Right lobe of liver (tissue), 6 donors: ENCODE measurements around the gene CLEC16A. TPM values are rescaled to one million over a fixed set of nuclear protein-coding genes. Genes with fewer than 3 reads are reported as not detected.

Experiments
- ATAC-seq, 4 donors: fragments of 200-7000 bp; cut with Tn5 transposase; one replicate each; pipeline ENCODE4 v1.9.1; 2020; ENCODE audit warnings: mild to moderate bottlenecking in 4 of 4, moderate library complexity in 4 of 4
- DNase-seq, 3 donors: peaks; one replicate each; pipeline ENCODE4 v3.0.0-alpha.2; 2020
- H3K27ac ChIP-seq, 3 donors: fragments of 200-600 bp; one replicate each; pipeline ENCODE4 v1.8.0; 2022
- H3K27me3 ChIP-seq, 2 donors: fragments of 200-600 bp; one replicate each; pipeline ENCODE4 v1.8.0; 2022
- H3K36me3 ChIP-seq, 4 donors: fragments of 200-600 bp; sonication (generic) in 1 of 4; one replicate each; pipeline versions ENCODE4 v1.5.1 to v1.8.0; 2017 to 2022; ENCODE audit warnings: control low read depth in 1 of 4
- H3K4me1 ChIP-seq, 4 donors: fragments of 200-600 bp; sonication (generic) in 1 of 4; one replicate each; pipeline versions ENCODE4 v1.5.1 to v1.8.0; 2017 to 2022; ENCODE audit warnings: control low read depth in 1 of 4
- H3K4me3 ChIP-seq, 3 donors: fragments of 200-600 bp; one replicate each; pipeline ENCODE4 v1.8.0; 2022
- H3K9me3 ChIP-seq, 4 donors: fragments of 200-600 bp; sonication (generic) in 1 of 4; one replicate each; pipeline versions ENCODE4 v1.5.1 to v1.8.0; 2017 to 2022; ENCODE audit warnings: control low read depth in 1 of 4
- CTCF ChIP-seq, 4 donors: fragments of 200-600 bp in 3 of 4; fragments of 450-650 bp in 1 of 4; IDR thresholded peaks; one replicate each; pipeline versions ENCODE4 v1.5.1 to v1.8.0; 2016 to 2022; ENCODE audit warnings: antibody characterized with exemption in 4 of 4, mild to moderate bottlenecking in 2 of 4
- POLR2A ChIP-seq: fragments of 450-650 bp; IDR thresholded peaks from one replicate; pipeline ENCODE4 v1.6.1; 2017; ENCODE audit warnings: antibody characterized with exemption, mild to moderate bottlenecking
- WGBS: methylation state at CpG from one replicate; pipeline ENCODE4 v1.1.6; 2018; ENCODE audit warnings: low coverage, low lambda C conversion rate; ENCODE audit not compliant: insufficient coverage; ENCODE audit errors: missing lambda C conversion rate; 5-methylcytosine and 5-hydroxymethylcytosine counted together
- intact Hi-C, 2 donors: fragments of 100-400 bp; cut with DNase I; formaldehyde crosslinking; loops; one replicate each; pipeline versions ENCODE4 v1.11.2 to v1.14.1; 2022
- total RNA-seq, 6 experiments: library from RNA; depleted of rRNA in 2 of 6; stranded (reverse); fragments of >200 nt in 2 of 6; fragmentation: NEBNext Ultra II Directional in 3 of 6; extraction: Animal tissue kit (Norgen Biotek cat#: 25700) in 3 of 6; gene quantifications; one replicate each; pipeline versions ENCODE4 v1.1.0 to v1.2.4, GENCODE V29; 2016 to 2023
- donor health status: DM: no; HTN: yes; CAD: no.
- donor health status: DM: no; HTN: no; CAD: no.
- donor health status: DM: no; HTN: no; CAD: no.
- donor health status: DM: no; HTN: yes; CAD: no.
- donor health status: DM: no; HTN: yes; CAD: no.

Gene CLEC16A
- total RNA-seq, 6 experiments from 2014 or later = 15.2 to 25.9 (median 19.8) TPM

GRCh38 chr16:10961231-10961630, 16.9 kb downstream of the CLEC16A start:
- Histone ChIP-seq H3K36me3 (peaks cover 0 to 21% (median 2%) of the 10 kb centered on the region in 4 donors), H3K27me3 (no peaks in the 10 kb centered on the region), H3K4me1 (peaks cover 0 to 18% (median 0%) of the 10 kb centered on the region in 4 donors), H3K27ac (no peak overlapping the region), H3K4me3 (no peak overlapping the region), H3K9me3 (no peaks in the 10 kb centered on the region)
- ATAC-seq (no peak), DNase-seq (no peak)
- TF ChIP-seq CTCF (IDR thresholded peaks at IDR 0.05) = no peak
- TF ChIP-seq POLR2A = no peak
- WGBS = 72% methylated on average over 4 of the region's 7 CpGs
- intact Hi-C loops = no loop called here

GRCh38 chr16:10964039-10964890, 19.9 kb downstream of the CLEC16A start:
- TF ChIP-seq POLR2A (no peak), CTCF (IDR thresholded peaks at IDR 0.05) (peak; percentile 88 to 97 (median 96))
- DNase-seq (peak; percentile 82 to 84 (median 83)), ATAC-seq (peak; percentile 92 to 97 (median 95))
- intact Hi-C loops = no loop called here
- Histone ChIP-seq H3K9me3 (no peaks in the 10 kb centered on the region), H3K27ac (no peak overlapping the region), H3K4me1 (peaks cover 0 to 18% (median 0%) of the 10 kb centered on the region in 4 donors), H3K27me3 (no peaks in the 10 kb centered on the region), H3K36me3 (peaks cover 0 to 10% (median 1%) of the 10 kb centered on the region in 4 donors), H3K4me3 (no peak overlapping the region)
- 22% methylated on average over 11 of the region's 20 CpGs for WGBS

- intact Hi-C loops = no loop called here
- DNase-seq (no peak), ATAC-seq (no peak)
- 70% methylated on average over 8 of the region's 8 CpGs for WGBS
- no peaks in the 10 kb centered on the region for H3K27me3 ChIP-seq
- H3K36me3 ChIP-seq = peaks cover 0 to 10% (median 2%) of the 10 kb centered on the region in 4 donors
- H3K4me3 ChIP-seq = no peak overlapping the region
- H3K27ac ChIP-seq = no peak overlapping the region
- TF ChIP-seq CTCF (IDR thresholded peaks at IDR 0.05) = no peak
- no peak for TF ChIP-seq POLR2A
- no peaks in the 10 kb centered on the region for H3K9me3 ChIP-seq
- H3K4me1 ChIP-seq = peaks cover 0 to 18% (median 0%) of the 10 kb centered on the region in 4 donors
Observed at GRCh38 chr16:10964891-10965326, 20.5 kb downstream of the CLEC16A start.

- Histone ChIP-seq H3K27me3 (no peaks in the 10 kb centered on the region), H3K36me3 (peaks cover 0 to 10% (median 3%) of the 10 kb centered on the region in 4 donors), H3K9me3 (no peaks in the 10 kb centered on the region), H3K27ac (no peak overlapping the region), H3K4me1 (peaks cover 0 to 18% (median 0%) of the 10 kb centered on the region in 4 donors), H3K4me3 (no peak overlapping the region)
- DNase-seq (no peak), ATAC-seq (peak in 3 of 4 donors; percentile 32 to 74 (median 38))
- 23% methylated on average over 6 of the region's 6 CpGs for WGBS
- intact Hi-C loops = no loop called here
- TF ChIP-seq POLR2A (no peak), CTCF (IDR thresholded peaks at IDR 0.05) (no peak)
Observed at GRCh38 chr16:10965440-10966061, 21.2 kb downstream of the CLEC16A start.
